Stimulated activated memory B cell treated with anti-CD40 and anti-IgM and Interleukin-4, amounts not matched to agents 10 μg/mL and 1 μg/mL and 100 μg/mL, for 72 hours (primary cell): Measurements from ENCODE around the gene NT5M.
"Not testable (repeated sequence)": the region's sequence is repeated elsewhere in the genome, so short reads cannot be mapped to it uniquely, and the experiment has no call there.

ENCODE experiments used
- ATAC-seq: fragments of 150-1000 bp; cut with Tn5 transposase; 2 replicates; pipeline ENCODE4 v1.10.0; 2021
- H3K27ac Mint-ChIP-seq: one replicate; pipeline ENCODE4 v1.8.0; 2022; ENCODE audit warnings: mild to moderate bottlenecking, mixed read lengths
- H3K27me3 Mint-ChIP-seq: one replicate; pipeline ENCODE4 v1.8.0; 2022; ENCODE audit warnings: mixed read lengths
- H3K36me3 Mint-ChIP-seq: one replicate; pipeline ENCODE4 v1.8.0; 2022; ENCODE audit warnings: mixed read lengths
- H3K4me1 Mint-ChIP-seq: one replicate; pipeline ENCODE4 v1.8.0; 2022; ENCODE audit warnings: mixed read lengths
- H3K4me3 Mint-ChIP-seq: one replicate; pipeline ENCODE4 v1.8.0; 2022; ENCODE audit warnings: mild to moderate bottlenecking, moderate library complexity, mixed read lengths
- H3K9me3 Mint-ChIP-seq: one replicate; pipeline ENCODE4 v1.8.0; 2022; ENCODE audit warnings: mixed read lengths

Gene NT5M

GRCh38 chr17:17383431-17384290 lies 80.5 kb downstream of the NT5M start:
- peaks cover 52% of the 10 kb centered on the region for H3K27me3 Mint-ChIP-seq
- H3K4me1 Mint-ChIP-seq, H3K36me3 Mint-ChIP-seq, H3K9me3 Mint-ChIP-seq, H3K27ac Mint-ChIP-seq, H3K4me3 Mint-ChIP-seq, ATAC-seq: not testable (repeated sequence)

- ATAC-seq, result no peak
- H3K27me3 Mint-ChIP-seq, result peaks cover 53% of the 10 kb centered on the region
- no peaks in the 10 kb centered on the region for H3K36me3 Mint-ChIP-seq
- no peak overlapping the region for H3K4me3 Mint-ChIP-seq
- H3K4me1 Mint-ChIP-seq, result no peaks in the 10 kb centered on the region
- H3K27ac Mint-ChIP-seq, result no peak overlapping the region
- no peaks in the 10 kb centered on the region for H3K9me3 Mint-ChIP-seq
Measured at GRCh38 chr17:17384291-17384615, 81.1 kb downstream of the NT5M start.

- Mint-ChIP-seq H3K9me3 (no peaks in the 10 kb centered on the region), H3K36me3 (no peaks in the 10 kb centered on the region), H3K27me3 (peaks cover 55% of the 10 kb centered on the region), H3K4me1 (no peaks in the 10 kb centered on the region), H3K4me3 (no peak overlapping the region), H3K27ac (no peak overlapping the region)
- ATAC-seq, result no peak
Measured at GRCh38 chr17:17384961-17385360, 81.8 kb downstream of the NT5M start.

DNA sequence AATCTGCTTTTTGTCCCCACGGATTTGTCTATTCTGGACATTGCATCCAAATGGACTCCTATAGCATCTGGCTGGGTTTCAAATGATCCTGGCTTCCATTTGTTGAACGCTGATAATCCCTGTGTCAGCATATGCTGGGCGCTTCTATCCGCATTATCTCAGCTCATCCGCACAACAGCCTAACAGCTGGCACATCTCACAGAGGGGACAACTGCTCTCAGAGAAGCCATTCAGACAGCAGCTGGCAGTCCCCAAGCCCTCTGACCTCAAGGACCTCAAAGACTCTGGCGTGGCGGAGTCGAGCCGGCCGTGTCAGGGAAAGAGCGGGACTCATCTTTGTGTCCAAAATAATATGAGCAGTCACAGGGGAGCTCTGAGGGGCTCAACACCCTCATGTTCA lies 82.3 kb downstream of the NT5M start:
- Mint-ChIP-seq H3K27ac (no peak overlapping the region), H3K27me3 (peaks cover 50% of the 10 kb centered on the region), H3K4me1 (no peaks in the 10 kb centered on the region), H3K9me3 (no peaks in the 10 kb centered on the region), H3K4me3 (no peak overlapping the region), H3K36me3 (no peaks in the 10 kb centered on the region)
- ATAC-seq, result no peak

DNA sequence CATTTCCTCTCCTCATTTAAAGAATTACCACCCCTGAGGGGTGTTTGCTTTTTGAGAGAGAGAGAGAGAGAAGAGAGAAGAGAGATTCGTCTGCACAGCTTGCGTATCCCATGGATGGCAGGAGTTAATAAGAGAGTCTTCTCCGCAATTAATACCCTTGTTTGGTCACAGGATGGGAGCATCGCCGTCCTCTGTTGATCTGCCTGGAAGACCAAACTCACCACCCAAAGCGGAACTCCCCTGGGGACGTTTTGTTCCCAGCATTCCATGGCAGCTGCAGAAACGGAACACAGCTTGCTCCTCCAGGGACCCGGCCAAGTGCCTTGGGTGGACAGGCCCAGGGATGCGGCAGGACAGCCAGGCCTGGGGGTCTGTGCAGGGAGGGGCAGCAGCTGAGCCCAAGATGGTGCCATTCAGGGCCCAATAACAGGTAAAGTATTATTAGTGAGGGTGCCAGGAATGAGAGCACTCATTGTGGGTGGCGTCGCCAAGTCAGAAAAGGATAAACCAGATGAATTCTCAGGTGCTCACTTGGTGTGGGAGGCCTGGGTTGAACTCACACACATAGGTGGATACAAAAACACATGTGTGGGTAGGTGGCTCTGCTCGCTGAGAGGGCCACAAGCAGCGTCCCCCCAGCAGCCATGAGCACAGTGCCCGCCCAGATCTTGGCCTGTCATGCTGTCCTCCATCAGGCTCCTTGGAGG lies 83.1 kb downstream of the NT5M start:
- Mint-ChIP-seq H3K9me3 (no peaks in the 10 kb centered on the region), H3K36me3 (no peaks in the 10 kb centered on the region), H3K27ac (no peak overlapping the region), H3K4me3 (no peak overlapping the region), H3K4me1 (no peaks in the 10 kb centered on the region), H3K27me3 (peaks cover 46% of the 10 kb centered on the region)
- ATAC-seq, result no peak

DNA sequence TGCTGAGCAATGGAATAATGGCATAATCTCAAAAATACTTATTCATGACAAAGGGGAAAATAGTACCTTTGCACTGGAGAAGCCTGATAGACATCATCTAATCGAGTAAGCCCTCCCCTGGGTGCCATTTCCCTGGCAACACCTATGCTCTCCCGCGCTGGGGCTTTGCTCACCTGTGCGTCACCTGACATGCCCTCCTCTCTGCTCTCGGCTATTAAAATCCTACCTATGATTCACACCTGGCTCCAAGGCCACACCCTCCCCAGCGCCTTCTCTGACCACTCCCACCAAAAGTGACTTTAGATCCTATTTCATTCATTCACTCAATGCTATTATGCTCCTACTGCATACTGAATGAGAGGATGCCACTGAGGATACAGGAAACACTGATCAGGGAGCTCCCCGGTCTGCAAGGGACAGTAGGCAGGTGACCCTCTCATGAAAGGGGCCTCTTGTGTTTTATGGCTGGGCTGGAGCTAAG lies 83.9 kb downstream of the NT5M start:
- H3K4me3 Mint-ChIP-seq, result no peak overlapping the region
- no peak for ATAC-seq
- H3K9me3 Mint-ChIP-seq, result no peaks in the 10 kb centered on the region
- no peak overlapping the region for H3K27ac Mint-ChIP-seq
- H3K27me3 Mint-ChIP-seq, result peaks cover 54% of the 10 kb centered on the region
- peaks cover 8% of the 10 kb centered on the region for H3K4me1 Mint-ChIP-seq
- no peaks in the 10 kb centered on the region for H3K36me3 Mint-ChIP-seq

- H3K27ac Mint-ChIP-seq, result no peak overlapping the region
- peaks cover 11% of the 10 kb centered on the region for H3K4me1 Mint-ChIP-seq
- no peak overlapping the region for H3K4me3 Mint-ChIP-seq
- H3K9me3 Mint-ChIP-seq, result no peaks in the 10 kb centered on the region
- no peak for ATAC-seq
- H3K27me3 Mint-ChIP-seq, result peaks cover 54% of the 10 kb centered on the region
- H3K36me3 Mint-ChIP-seq, result no peaks in the 10 kb centered on the region
Measured at GRCh38 chr17:17387498-17388362, 84.6 kb downstream of the NT5M start.

- Mint-ChIP-seq H3K27me3 (peaks cover 43% of the 10 kb centered on the region), H3K9me3 (no peaks in the 10 kb centered on the region), H3K36me3 (no peaks in the 10 kb centered on the region), H3K27ac (no peak overlapping the region), H3K4me1 (peaks cover 11% of the 10 kb centered on the region), H3K4me3 (no peak overlapping the region)
- ATAC-seq, result no peak
Measured at GRCh38 chr17:17388657-17389496, 85.7 kb downstream of the NT5M start.

GRCh38 chr17:17391668-17392370 lies 88.6 kb downstream of the NT5M start:
- Mint-ChIP-seq H3K36me3 (no peaks in the 10 kb centered on the region), H3K4me1 (peaks cover 11% of the 10 kb centered on the region), H3K4me3 (peak overlapping the region; percentile 52), H3K27ac (no peak overlapping the region), H3K27me3 (peaks cover 28% of the 10 kb centered on the region), H3K9me3 (peaks cover 2% of the 10 kb centered on the region)
- peak; percentile 45 for ATAC-seq

DNA sequence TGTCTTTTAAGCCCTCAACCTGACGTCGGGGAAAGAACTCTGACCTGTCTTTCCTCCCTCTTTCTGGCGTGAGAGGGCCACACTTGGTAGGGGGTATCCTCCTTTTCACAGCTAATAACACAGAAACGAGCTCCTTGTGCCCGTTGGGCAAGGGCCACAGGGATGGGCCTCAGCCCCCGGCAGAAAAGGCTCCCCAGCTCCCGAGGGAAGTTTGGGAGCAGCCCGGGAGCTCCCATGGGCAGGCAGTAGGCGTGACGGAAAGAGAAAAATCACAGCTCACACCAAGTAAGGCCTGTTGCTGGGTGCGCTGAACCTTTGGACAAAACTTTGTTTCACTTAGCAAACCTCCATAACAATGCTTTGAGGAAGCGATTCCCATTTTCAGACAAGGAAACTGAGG lies 90.8 kb downstream of the NT5M start:
- Mint-ChIP-seq H3K36me3 (no peaks in the 10 kb centered on the region), H3K27ac (no peak overlapping the region), H3K9me3 (peaks cover 2% of the 10 kb centered on the region), H3K4me3 (no peak overlapping the region), H3K4me1 (peaks cover 11% of the 10 kb centered on the region), H3K27me3 (peaks cover 18% of the 10 kb centered on the region)
- no peak for ATAC-seq

DNA sequence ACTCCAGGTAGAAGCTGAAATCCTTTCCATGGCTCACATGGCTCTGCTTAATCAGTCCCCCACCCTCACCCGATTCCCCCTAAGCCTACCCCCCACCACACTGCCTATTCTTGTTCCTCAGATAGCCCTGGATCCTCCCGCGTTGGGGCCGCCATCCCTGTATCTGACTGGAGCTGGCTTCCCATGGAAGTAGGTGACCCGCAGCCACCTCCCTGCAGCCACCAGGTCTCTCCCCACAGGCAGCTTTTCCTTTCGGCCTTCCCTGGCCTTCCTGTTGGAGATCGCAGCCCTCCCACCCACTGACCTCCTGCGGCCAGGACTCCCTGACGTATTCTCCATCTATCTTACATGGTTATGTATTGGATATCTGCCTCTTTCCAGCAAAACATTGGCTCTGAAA lies 91.3 kb downstream of the NT5M start:
- no peak overlapping the region for H3K27ac Mint-ChIP-seq
- H3K27me3 Mint-ChIP-seq, result peaks cover 14% of the 10 kb centered on the region
- H3K4me1 Mint-ChIP-seq, result peaks cover 11% of the 10 kb centered on the region
- H3K4me3 Mint-ChIP-seq, result no peak overlapping the region
- H3K9me3 Mint-ChIP-seq, result peaks cover 2% of the 10 kb centered on the region
- H3K36me3 Mint-ChIP-seq, result no peaks in the 10 kb centered on the region
- ATAC-seq, result no peak

DNA sequence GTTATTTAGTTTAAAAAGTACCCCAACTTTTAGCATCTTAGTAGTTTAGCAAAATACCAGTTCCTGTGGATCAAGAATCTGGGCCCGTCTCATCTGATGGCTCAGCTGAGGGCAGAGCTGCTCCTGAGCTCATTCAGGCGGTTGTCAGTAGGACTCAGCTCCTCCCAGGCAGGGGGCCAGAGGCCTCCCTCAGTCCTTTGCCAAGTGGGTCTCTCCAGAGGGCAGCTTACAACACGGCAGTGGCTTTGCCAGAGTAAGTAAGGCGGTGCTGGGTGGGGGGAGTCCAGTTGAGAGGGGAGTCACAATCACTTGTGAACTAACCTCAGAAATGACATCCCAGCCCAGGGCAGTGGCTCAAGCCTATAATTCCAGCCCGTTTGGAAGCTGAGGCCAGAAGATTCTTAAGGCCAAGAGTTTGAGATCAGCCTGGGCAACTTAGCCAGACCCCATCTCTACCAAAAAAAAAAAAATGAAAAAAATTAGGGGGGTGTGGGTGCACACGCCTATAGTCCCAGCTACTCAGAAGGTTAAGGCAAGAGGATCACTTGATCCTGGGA lies 92.2 kb downstream of the NT5M start:
- H3K36me3 Mint-ChIP-seq, result no peaks in the 10 kb centered on the region
- ATAC-seq, result no peak

DNA sequence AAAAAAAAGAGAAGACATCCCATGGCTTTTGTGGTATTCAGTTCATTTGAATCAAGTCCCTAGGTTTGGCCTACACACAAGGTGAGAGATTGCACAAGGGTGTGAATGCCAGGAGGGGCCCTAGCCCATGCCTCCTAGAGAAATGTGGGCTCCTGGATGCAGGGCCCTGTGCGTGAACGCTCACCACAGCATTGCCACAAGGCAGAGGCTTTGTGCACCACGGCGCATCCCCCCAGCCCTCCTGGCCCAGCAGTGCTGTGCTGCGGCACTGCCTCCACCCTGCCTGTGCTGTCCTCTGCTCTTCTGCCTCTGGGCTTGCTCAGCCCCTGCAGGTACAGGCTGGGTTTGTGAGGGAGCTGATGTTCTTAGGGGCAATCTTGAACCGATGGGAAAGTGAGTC lies 92.7 kb downstream of the NT5M start:
- no peaks in the 10 kb centered on the region for H3K36me3 Mint-ChIP-seq
- peaks cover 13% of the 10 kb centered on the region for H3K27me3 Mint-ChIP-seq
- H3K4me3 Mint-ChIP-seq, result no peak overlapping the region
- peaks cover 15% of the 10 kb centered on the region for H3K4me1 Mint-ChIP-seq
- no peak for ATAC-seq
- peaks cover 2% of the 10 kb centered on the region for H3K9me3 Mint-ChIP-seq
- H3K27ac Mint-ChIP-seq, result no peak overlapping the region

More for the DNA sequence above, 92.2 kb downstream of the NT5M start:
- H3K27ac Mint-ChIP-seq, result no peak overlapping the region
- peaks cover 2% of the 10 kb centered on the region for H3K9me3 Mint-ChIP-seq
- H3K4me1 Mint-ChIP-seq, result peaks cover 11% of the 10 kb centered on the region
- H3K27me3 Mint-ChIP-seq, result peaks cover 9% of the 10 kb centered on the region
- H3K4me3 Mint-ChIP-seq, result no peak overlapping the region
